Myometrial cell (primary cell): ENCODE results near the gene DDO. TPM values are rescaled to one million over a fixed set of nuclear protein-coding genes. Genes with fewer than 3 reads are reported as not detected.

Source experiments
- total RNA-seq: library from RNA; depleted of rRNA; stranded (reverse); fragments of >200 nt; gene quantifications from 2 replicates; pipeline ENCODE4 v1.2.3, GENCODE V29; 2015

Gene DDO
- total RNA-seq, result 1.7 and 2.1 TPM in 2 replicates

GRCh38 chr6:110415086-110415916 lies at the start of gene DDO:
Gene DDO (minus strand): TSS chr6:110415575. CDS start chr6:110413462, 2,113 bp downstream.

GRCh38 chr6:110357664-110358552 lies 57.5 kb downstream of the DDO start, which contains the start of gene METTL24:
Gene METTL24 (minus strand): TSS chr6:110358349. CDS start chr6:110358272, 77 bp downstream.

Other genes with a start within 250 kb of the DDO start
- 4.6 and 9.7 TPM in 2 replicates for gene WASF1, start 235.9 kb downstream of the DDO start, total RNA-seq
- gene CDC40, start 235.1 kb downstream of the DDO start, total RNA-seq, result 19.3 and 20.7 TPM in 2 replicates
- not detected in 2 replicates for gene METTL24, start 57.2 kb downstream of the DDO start, total RNA-seq
- gene SLC22A16, start 61.0 kb upstream of the DDO start, total RNA-seq, result 1.1 TPM in 1 of 2 replicates, not detected in the other